NCI-H2029 treated with DMSO at 0.1 percent for 48 hours (cell line): ENCODE measurements around the gene FREM3.
"Not testable (repeated sequence)": the region's sequence is repeated elsewhere in the genome, so short reads cannot be mapped to it uniquely, and the experiment has no call there.

Experiments used
- DNase-seq: peaks from one replicate; lab custom pipeline; 2025; lab: John Stamatoyannopoulos, UW

FREM3 gene

DNA sequence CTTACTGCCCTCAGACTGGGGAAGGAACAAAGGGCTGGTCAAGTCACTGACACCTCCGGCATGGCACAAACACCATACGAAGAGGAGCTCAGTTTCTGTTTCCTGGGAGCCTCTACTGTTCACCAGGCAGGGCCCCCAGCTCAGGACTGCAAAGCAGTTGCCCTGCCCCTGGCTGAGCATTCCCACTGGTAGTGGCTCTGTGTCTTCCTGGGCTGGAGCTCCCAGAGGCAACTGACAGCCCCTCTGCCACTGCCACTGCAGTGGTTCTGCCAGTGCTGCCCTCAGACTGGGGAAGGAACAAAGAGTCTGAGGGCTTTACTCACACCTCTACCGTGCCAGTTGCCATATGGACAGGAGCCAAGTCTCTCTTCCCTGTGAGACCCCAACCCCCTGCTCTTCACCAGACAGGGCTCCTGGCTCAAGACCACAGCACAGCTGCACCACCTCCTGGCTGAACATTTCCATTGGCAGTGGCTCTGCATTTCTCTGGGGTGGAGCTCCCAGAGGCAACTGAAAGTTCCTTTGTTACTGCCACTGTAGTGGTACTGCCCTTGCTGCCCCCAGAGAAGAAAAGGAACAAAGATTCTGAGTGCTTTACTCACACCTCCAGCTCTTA lies 119.0 kb downstream of the FREM3 start:
- no peak for DNase-seq

DNA sequence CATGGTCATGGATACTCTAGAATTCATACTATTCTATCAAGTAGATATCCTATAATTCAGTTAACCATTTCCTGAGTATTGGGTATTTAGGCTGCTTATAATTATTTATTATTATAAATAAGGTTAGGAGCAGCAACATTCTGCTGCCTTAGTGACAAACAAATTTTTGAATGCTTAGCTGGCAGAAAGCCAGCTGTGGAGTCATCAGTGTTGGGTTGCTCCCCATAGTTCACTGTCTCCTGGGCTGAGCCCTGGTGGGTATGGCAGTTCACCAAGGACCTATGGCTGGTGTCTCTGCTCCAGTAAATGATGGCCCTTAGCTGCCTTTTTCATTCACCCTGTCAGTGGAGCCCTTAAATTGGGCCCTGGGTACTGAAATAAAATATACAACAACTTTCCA lies 125.1 kb downstream of the FREM3 start:
- DNase-seq: no peak

DNA sequence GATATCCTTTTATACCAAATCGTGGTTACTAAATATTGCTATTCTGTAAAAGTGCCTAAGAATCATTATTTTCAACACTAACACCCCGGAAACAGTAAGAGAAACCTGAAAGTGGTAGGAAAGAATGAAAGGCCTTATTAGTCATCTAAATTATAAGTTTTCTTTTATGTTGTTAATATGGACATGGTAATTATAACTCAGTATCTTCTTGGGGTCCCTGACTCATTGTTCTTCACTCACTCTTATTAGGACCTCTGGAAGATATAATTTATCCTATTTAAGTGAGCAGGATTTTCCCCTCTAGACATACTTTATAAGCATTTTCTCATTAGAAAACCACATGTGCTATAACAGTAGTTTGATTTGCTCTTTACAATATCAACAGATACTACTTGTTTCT lies 136.0 kb downstream of the FREM3 start:
- no peak for DNase-seq

DNA sequence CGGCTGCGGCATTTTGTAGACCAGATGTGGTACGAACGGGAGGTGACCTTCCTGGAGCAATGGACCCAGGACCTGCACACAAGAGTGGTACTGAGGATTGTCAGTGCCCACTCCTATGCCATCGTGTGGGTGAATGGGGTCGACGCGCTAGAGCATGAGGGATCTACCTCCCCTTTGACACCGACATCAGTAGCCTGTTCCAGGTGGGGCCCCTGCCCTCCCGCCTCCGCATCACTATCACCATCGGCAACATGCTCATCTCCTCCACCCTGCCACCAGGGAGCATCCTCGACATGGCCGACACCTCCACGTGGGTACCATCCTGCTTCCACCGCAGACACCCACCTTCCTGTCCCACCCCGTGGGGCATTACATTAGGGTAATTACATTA lies 140.7 kb downstream of the FREM3 start:
- DNase-seq: no peak

DNA sequence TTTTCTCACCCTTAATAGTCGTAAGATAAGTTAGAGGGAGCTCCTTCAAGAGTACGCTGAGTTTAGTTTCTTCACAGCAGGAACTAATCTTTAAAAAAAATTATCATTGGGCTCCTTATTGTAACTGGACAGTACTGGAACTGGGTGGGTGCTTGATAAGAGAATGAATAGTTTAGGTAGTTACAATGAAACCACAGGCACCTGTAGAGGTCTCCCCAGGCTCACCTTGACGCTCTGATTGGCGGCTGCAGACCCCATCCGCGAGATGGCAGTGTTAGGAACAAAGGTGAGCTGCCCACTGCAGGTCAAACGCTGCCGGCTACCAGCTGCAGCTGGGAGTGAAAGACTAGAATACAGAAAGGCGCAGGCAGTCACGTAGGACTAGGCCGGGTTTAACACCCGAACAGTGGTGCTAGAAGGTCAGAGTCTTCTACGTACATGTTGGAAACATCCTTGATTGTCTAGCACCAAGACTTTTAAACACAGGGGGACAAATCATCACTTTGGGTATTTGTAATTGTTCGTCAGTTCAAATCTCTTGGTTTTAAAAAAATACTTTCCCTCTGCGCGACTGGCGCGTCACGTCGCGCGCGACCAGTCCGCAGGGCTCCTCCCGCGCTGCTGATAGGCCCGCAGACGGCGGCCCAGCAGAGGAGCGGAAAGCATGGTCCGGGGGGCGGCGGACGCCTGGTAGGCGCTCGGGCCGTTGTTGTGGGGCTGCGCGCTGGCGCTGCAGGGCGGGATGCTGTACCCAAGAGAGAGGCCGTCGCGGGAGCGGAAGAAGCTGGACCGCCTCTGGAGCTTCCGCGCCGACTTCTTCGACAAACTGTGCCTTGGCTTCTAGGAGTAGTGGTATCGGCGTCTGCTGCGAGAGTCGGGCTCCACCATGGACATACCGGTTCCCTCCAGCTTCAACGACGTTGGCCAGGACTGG lies 141.4 kb downstream of the FREM3 start:
- DNase-seq: peak; percentile 53

DNA sequence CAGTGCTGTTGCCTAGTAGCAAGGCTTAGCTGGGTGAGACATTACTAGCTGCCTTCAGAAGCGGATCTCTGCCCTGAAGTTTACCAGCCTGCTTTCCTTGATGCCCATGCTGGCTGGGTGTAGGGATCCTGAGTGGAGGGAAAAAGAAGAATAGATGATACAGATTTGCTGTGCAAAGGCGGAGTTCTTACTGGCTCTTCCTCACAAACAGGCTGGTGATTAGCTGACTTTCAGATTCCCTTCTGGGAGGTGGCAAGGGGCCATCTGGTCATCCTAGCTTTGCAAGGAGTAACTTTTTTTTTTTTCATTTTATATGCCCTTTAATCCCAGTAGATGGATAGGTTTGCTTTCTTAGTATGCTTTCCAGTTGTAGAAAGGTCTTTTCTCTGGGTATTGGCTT lies 142.2 kb downstream of the FREM3 start:
- DNase-seq: no peak

DNA sequence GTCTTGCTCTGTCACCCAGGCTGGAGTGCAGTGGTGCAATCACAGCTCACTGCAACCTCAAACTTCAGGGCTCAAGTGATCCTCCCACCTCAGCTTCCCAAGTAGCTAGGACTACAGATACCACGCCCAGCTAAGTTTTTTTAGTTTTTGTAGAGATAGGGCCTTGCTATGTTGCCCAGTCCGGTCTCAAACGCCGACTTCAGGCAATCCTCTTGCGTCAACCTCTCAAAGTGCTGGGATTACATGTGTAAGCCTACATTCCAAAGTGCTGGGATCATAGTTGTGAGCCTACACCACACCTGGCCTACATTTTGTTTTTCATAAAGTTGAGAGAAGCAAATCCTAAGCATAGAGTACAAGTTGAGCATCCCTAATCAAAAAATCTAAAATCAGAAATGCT lies 144.8 kb downstream of the FREM3 start:
- DNase-seq: no peak

DNA sequence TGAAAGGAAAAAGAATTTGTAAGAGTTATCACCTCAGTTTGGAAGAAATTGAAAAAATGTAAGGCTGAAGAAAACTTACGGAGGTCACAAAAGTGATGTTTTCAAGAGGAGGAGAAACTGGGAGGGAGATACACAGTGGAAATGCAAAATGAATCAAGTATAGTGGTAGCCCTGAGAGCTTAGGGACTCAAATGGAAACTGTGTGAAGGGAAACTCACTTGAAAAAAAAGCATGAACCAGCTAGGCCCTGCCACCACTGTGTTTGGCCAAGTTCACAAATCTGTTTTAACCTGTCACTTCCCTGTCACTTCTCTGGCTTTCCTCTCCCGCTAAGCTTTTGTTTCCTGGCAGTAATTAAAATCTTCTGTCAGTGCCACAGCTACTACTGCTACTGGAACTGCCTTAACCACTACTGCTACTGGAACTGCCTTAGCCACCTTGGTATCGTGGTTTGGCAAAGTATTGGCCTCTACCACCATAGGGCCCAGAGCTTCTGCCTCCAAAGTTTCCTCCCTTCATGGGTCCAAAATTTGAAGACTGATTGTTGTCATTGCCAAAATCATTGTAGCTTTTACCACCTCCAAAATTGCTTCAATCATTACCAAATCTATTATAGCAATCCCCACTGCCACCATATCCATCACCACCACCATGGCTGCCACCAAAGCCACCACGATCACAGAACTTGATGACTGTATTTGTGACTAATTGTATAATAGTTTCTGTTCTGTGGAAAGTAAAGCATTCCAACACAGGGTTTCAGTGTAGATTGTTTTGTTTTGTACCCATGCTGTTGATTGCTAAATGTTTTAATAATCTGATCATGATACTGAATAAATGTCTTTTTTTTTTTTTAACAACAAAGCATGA lies 145.5 kb downstream of the FREM3 start:
- no peak for DNase-seq

DNA sequence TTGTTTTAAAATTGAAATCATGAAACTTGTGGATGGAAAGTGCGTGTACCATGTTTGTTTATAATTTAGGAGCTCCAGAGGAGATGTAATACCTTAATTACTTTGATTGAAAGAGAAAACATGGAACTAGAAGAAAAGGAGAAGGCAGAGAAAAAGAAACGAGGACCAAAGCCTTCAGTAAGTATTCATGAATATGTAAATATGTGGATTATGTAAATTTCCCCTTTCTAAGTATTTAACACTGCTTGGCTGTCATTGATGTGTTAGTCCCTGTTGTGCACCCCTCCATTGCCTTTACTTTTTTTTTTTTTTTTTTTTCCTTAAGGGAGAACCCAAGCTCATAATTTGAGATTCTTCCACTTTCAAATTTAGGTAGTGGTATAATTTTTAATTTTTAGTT lies 150.5 kb downstream of the FREM3 start:
- DNase-seq: no peak

DNA sequence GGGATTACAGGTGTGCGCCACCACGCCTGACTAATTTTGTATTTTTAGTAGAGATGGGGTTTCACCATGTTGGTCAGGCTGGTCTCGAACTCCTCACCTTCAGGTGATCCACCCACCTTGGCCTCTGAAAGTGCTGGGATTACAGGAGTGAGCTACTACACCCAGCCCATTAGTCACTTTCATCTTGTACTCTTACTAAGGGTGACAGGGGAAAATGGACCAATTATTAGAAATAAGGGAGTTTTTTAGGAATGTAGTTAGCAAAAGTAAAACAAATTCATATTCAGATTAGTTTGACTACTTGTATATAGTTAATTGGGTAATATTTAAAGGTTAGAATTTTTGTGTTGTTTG lies 160.8 kb downstream of the FREM3 start:
- DNase-seq: no peak

DNA sequence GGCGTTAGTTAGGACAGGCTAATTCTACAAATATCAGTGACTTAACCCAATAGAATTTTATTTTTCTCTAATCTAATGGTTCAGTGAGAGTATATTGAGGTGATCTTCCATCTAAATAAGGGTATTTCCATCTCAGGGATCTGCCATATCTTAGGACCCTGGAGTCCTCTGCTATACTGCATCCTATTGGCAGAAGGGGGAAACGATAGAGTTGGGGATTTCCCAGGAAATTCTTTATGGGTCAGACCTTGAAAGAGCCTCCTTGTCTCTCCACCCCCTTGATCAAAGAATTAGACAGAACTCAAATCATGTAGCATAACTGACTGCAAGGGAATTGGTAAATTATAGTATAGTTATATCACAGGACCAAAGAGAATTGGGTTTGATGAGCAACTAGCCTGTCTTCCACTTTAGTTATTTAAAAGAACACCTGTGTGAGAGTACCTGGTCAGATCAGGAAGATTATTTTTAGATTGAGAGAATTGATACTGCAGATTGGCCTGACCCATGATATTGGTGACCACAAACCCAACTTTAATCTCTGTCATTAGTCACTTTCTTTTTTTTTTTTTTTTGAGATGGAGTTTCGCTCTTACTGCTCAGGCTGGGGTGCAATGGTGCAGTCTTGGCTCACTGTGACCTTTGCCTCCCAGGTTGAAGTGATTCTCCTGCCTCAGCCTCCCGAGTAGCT lies 161.4 kb downstream of the FREM3 start:
- DNase-seq: no peak

DNA sequence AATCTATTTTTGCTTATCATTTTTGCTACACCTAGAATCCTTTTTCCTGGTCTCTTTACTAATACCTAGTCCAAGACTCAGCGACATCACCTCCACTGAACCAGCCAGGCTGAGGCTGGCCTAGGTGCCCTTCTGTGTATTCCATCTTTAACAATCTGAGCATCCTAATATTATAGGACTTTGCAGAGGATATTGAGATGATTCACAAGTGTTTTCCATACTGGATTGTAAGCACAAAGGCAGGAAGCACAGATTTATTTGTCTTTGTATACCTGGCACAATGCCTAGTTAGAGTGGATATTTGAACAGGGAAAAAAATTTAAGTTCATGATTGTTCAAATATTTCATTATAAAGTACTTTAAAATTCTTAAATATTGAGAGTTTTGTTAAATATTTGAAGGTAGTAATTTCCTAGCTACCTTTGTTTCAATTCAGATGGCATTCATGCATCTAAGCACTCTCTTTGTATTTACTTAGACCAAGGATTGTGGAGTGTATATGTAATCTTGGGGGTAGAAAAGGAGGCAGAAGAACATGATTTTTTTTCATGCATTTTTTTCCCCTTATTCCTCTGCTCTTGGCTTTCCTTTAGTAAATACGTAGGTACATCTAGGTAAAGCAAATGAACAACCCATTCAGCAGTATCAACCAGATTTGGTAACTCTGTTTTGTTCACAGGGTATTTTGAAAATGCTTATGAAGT lies 168.5 kb downstream of the FREM3 start:
- DNase-seq: no peak

DNA sequence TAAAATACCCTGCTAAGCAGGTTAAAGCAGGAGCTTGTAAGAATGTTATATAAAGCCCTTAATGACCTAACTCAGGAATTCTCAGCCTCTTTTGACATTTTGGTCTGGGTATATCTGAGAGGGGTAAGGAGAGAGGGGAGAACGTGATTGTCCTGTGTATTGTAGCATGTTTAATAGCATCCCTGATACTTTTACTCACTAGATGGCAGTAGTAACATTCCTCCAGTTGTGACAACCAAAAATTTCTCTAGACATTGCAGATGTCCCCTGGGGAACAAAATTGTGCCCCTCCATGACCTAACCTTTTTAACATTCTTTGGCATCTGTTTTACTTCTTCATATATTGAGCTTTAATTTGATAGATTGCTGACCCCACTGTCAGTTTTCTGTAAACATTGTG lies 169.1 kb downstream of the FREM3 start:
- no peak for DNase-seq

DNA sequence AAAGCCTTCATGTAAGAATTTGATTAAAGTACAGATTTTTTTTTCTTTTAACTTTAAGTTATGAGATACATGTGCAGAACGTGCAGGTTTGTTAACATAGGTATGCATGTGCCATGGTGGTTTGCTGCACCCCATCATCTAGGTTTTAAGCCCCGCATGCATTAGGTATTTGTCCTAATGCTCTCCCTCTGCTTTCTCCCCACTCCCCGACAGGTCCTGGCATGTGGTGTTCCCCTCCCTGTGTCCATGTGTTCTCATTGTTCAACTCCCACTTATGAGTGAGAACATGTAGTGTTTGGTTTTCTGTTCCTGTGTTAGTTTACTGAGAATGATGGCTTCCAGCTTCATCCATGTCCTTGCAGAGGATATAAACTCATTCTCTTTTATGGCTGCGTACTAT lies 172.4 kb downstream of the FREM3 start:
- DNase-seq: not testable (repeated sequence)
